GM12878 (cell line): Measurements from ENCODE around the gene MLPH. TPM values are rescaled to one million over a fixed set of nuclear protein-coding genes. Genes with fewer than 3 reads are reported as not detected.

Experiments
- ATAC-seq: fragments of 200-7000 bp; cut with Tn5 transposase; 3 replicates; pipeline ENCODE4 v1.9.1; 2020; ENCODE audit warnings: mild to moderate bottlenecking, moderate library complexity
- BruUV-seq: library from RNA; stranded (reverse); fragments of 400-500 nt; replicated peaks from 2 replicates; lab custom pipeline; 2021; lab: Mats Ljungman, UMichigan
- CTCF ChIA-PET: fragments of 300-600 bp; sonication (Branson Sonifier 250); formaldehyde crosslinking; extraction: SDS; loops from one replicate; lab custom pipeline; 2021; ENCODE audit warnings: inconsistent platforms; lab: Yijun Ruan, JAX
- POLR2A ChIA-PET: fragments of 350-600 bp; formaldehyde crosslinking; extraction: SDS; loops from one replicate; lab custom pipeline; 2021; ENCODE audit warnings: inconsistent platforms; lab: Charles Lee
- RAD21 ChIA-PET: fragments of 300-600 bp; sonication (Branson Sonifier 250); formaldehyde crosslinking; loops from one replicate; lab custom pipeline; 2023; ENCODE audit warnings: antibody characterized with exemption; ENCODE audit not compliant: unreplicated experiment; lab: Charles Lee
- SMC1A ChIA-PET: fragments of 300-600 bp; sonication (Branson Sonifier 250); formaldehyde crosslinking; loops from one replicate; lab custom pipeline; 2023; ENCODE audit not compliant: unreplicated experiment, uncharacterized antibody; lab: Charles Lee
- DNase-seq: peaks from one replicate; pipeline ENCODE4 v3.0.0-alpha.2; 2011; ENCODE audit warnings: low read depth, low spot score
- FAIRE-seq: peaks from 3 replicates; lab custom pipeline; 2011; peaks lifted over from hg19 to GRCh38; lab: Jason Lieb, UNC
- H2AFZ ChIP-seq: 2 replicates; pipeline ENCODE4 v1.6.0; 2011; ENCODE audit warnings: low read depth, low read length, control low read depth; ENCODE audit not compliant: control insufficient read depth
- H3K27ac ChIP-seq: 2 replicates; pipeline ENCODE4 v1.5.1; 2011; ENCODE audit warnings: control low read depth; ENCODE audit not compliant: control insufficient read depth, insufficient read depth
- H3K27me3 ChIP-seq, 2 experiments: replicated peaks in 1 of 2; 2 replicates each; pipeline versions ENCODE4 v1.6.0 to v1.6.1; 2011; ENCODE audit warnings: low read length in 1 of 2; ENCODE audit not compliant: control insufficient read depth in 2 of 2, insufficient read depth in 2 of 2
- H3K36me3 ChIP-seq, 2 experiments: 2 replicates each; pipeline ENCODE4 v1.5.1; 2011; ENCODE audit warnings: low read length in 1 of 2; ENCODE audit not compliant: control insufficient read depth in 2 of 2, insufficient read depth in 2 of 2
- H3K4me1 ChIP-seq: 2 replicates; pipeline ENCODE4 v1.6.1; 2011; ENCODE audit warnings: mild to moderate bottlenecking, low read length, moderate library complexity, mixed read lengths; ENCODE audit not compliant: control insufficient read depth, insufficient read depth
- H3K4me2 ChIP-seq: 2 replicates; pipeline ENCODE4 v1.6.0; 2011; ENCODE audit warnings: control low read depth; ENCODE audit not compliant: control insufficient read depth, insufficient read depth
- H3K4me3 ChIP-seq: fragments of 200-600 bp; sonication (generic); 2 replicates; pipeline ENCODE4 v1.5.1; 2016
- H3K79me2 ChIP-seq: 2 replicates; pipeline ENCODE4 v1.6.0; 2011; ENCODE audit warnings: low read length; ENCODE audit not compliant: control insufficient read depth, insufficient read depth
- H3K9ac ChIP-seq: 2 replicates; pipeline ENCODE4 v1.8.0; 2011; ENCODE audit warnings: low read length, control low read depth, mixed read lengths; ENCODE audit not compliant: control insufficient read depth, insufficient read depth
- H3K9me3 ChIP-seq: replicated peaks from 3 replicates; pipeline ENCODE4 v1.5.1; 2011; ENCODE audit warnings: mild to moderate bottlenecking, low read length; ENCODE audit not compliant: control insufficient read depth, insufficient read depth
- H4K20me1 ChIP-seq: 2 replicates; pipeline ENCODE4 v1.6.0; 2011; ENCODE audit not compliant: control insufficient read depth, insufficient read depth
- EED ChIP-seq: sonication (generic); IDR thresholded peaks from 2 replicates; pipeline ENCODE4 v1.6.1; 2016; ENCODE audit warnings: antibody characterized with exemption, low read depth
- EZH2 ChIP-seq: IDR thresholded peaks from 2 replicates; pipeline ENCODE4 v1.6.1; 2012; ENCODE audit warnings: low read depth, mild to moderate bottlenecking, control low read depth, inconsistent platforms, low read length, borderline replicate concordance; ENCODE audit not compliant: control insufficient read depth
- KLF5 ChIP-seq: fragments of 450-650 bp; IDR thresholded peaks from 2 replicates; pipeline ENCODE4 v1.6.1; 2014; ENCODE audit warnings: mild to moderate bottlenecking; ENCODE audit not compliant: partially characterized antibody
- LARP7 ChIP-seq: fragments of 450-650 bp; IDR thresholded peaks from 2 replicates; pipeline ENCODE4 v1.6.1; 2017; ENCODE audit warnings: mild to moderate bottlenecking
- NFIC ChIP-seq: IDR thresholded peaks from 2 replicates; pipeline ENCODE4 v1.6.1; 2012; ENCODE audit warnings: low read depth, mild to moderate bottlenecking, inconsistent platforms, low read length, moderate library complexity
- SREBF2 ChIP-seq: IDR thresholded peaks from 2 replicates; pipeline ENCODE4 v1.6.1; 2012; ENCODE audit warnings: mild to moderate bottlenecking, low read length
- ZNF622 ChIP-seq: fragments of 450-650 bp; IDR thresholded peaks from 2 replicates; pipeline ENCODE4 v1.6.1; 2017; ENCODE audit warnings: mild to moderate bottlenecking, inconsistent platforms
- WGBS: methylation state at CpG from one replicate; pipeline ENCODE4 v1.1.6; 2016; ENCODE audit warnings: low lambda C conversion rate; ENCODE audit not compliant: insufficient replicate concordance, insufficient coverage; ENCODE audit errors: missing lambda C conversion rate; 5-methylcytosine and 5-hydroxymethylcytosine counted together
- in situ Hi-C: fragments of 300-500 bp; cut with MboI; formaldehyde crosslinking; loops from 9 replicates; pipeline ENCODE4 v1.14.3; 2018; ENCODE audit warnings: mixed read lengths
- intact Hi-C: fragments of 100-400 bp; cut with micrococcal nuclease; formaldehyde crosslinking; loops from one replicate; pipeline ENCODE4 v1.14.2; 2022; ENCODE audit not compliant: unreplicated experiment
- polyA plus RNA-seq, 11 experiments: library from polyadenylated mRNA; depleted of rRNA in 4 of 11; unstranded in 6 of 11; stranded (reverse) in 5 of 11; fragments of >200 nt; fragmentation: Nextera tagmentation in 4 of 11; fragmentation: Illumina TruSeq in 1 of 11; extraction: Ambion mirVana in 4 of 11; extraction: Trizol in 1 of 11; gene quantifications; 1 replicate in 1 of 11; 2 replicates in 10 of 11; pipeline versions ENCODE4 v1.2.1 to v1.2.3, GENCODE V29; 2011 to 2016; ENCODE audit warnings: inconsistent platforms in 2 of 11, missing spikeins in 2 of 11, low read depth in 1 of 11
- total RNA-seq, 4 experiments: library from RNA; depleted of rRNA in 3 of 4; stranded (reverse); fragments of >200 nt in 3 of 4; fragmentation: Illumina TruSeq in 1 of 4; extraction: Trizol in 1 of 4; gene quantifications; 2 replicates each; pipeline versions ENCODE4 v1.2.1 to v1.2.3, GENCODE V29; 2013 to 2021

The MLPH gene
- total and polyA plus RNA-seq, 10 of the 15 experiments (the other 5 are each of a cell fraction or from before 2014, with no cell fraction given), result 0.16 to 0.85 TPM; not detected in 8

DNA sequence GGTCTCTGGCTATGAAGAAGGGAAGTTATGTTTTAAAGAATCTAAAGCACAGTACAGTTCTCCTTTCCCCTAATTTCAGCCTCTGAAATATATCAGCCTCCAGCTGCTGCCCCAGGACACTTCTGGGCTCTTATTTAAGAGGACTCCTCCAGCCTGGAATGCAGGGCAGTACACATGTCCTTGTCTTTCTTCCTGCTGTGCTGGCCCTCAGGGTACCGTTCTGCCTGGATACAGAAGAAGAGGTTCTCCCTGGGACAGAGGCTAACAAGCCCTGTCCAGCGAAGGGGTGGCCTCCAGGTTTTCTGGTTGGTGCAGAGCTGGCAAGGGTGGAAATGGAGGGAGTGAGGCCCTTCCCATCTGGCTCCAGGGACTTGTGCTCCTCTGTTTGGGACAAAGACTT is 22.1 kb downstream of the MLPH start:
- Histone ChIP-seq H3K36me3 (no peaks in the 10 kb centered on the region), H3K4me1 (no peaks in the 10 kb centered on the region), H2AFZ (no peak overlapping the region), H3K4me2 (no peak overlapping the region), H3K9ac (no peak overlapping the region), H3K27me3 (peaks cover 2 to 5% of the 10 kb centered on the region in 2 experiments; a peak in 3 of 4 replicates), H3K9me3 (no peaks in the 10 kb centered on the region), H4K20me1 (no peaks in the 10 kb centered on the region; the same call in 1 of the 2 replicates), H3K4me3 (no peak overlapping the region), H3K27ac (no peak overlapping the region), H3K79me2 (no peaks in the 10 kb centered on the region)
- intact Hi-C loops (no loop called here), in situ Hi-C loops (no loop called here)
- 7% methylated on average over 2 of the region's 2 CpGs for WGBS
- no peak for FAIRE-seq
- ChIA-PET RAD21 (interaction anchor here (0.9 to 10.3 kb wide), 3 partner anchors 9 to 387 kb away, joined by 3 to 300 read pairs (median 5); no protein-coding TSS in a partner anchor), POLR2A (interaction anchor here (0.6 kb wide), 1 partner anchor 7 kb away, joined by 3 read pairs; no protein-coding TSS in a partner anchor), CTCF (interaction anchor here (0.7 to 11.6 kb wide), 4 partner anchors 64 to 236 kb away, joined by 3 to 364 read pairs (median 3); no protein-coding TSS in a partner anchor), SMC1A (interaction anchor here (1.0 to 10.5 kb wide), 2 partner anchors 64 to 68 kb away, joined by 3 to 190 read pairs; no protein-coding TSS in a partner anchor)
- ATAC-seq, result no peak
- TF ChIP-seq SREBF2 (no peak), EZH2 (no peak), ZNF622 (no peak), KLF5 (no peak), LARP7 (no peak), EED (no peak), NFIC (no peak)
- BruUV-seq, result no TSS peak
- DNase-seq, result no peak
